Measurements from ENCODE around the gene NFAT5.

- TF ChIP-seq POLR2A (IDR thresholded peaks at IDR 0.05) = no peak
- TF ChIP-seq, protein P1, sequence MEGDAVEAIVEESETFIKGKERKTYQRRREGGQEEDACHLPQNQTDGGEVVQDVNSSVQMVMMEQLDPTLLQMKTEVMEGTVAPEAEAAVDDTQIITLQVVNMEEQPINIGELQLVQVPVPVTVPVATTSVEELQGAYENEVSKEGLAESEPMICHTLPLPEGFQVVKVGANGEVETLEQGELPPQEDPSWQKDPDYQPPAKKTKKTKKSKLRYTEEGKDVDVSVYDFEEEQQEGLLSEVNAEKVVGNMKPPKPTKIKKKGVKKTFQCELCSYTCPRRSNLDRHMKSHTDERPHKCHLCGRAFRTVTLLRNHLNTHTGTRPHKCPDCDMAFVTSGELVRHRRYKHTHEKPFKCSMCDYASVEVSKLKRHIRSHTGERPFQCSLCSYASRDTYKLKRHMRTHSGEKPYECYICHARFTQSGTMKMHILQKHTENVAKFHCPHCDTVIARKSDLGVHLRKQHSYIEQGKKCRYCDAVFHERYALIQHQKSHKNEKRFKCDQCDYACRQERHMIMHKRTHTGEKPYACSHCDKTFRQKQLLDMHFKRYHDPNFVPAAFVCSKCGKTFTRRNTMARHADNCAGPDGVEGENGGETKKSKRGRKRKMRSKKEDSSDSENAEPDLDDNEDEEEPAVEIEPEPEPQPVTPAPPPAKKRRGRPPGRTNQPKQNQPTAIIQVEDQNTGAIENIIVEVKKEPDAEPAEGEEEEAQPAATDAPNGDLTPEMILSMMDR (IDR thresholded peaks at IDR 0.05) = no peak
Measured at GRCh38 chr16:69699915-69700314, 134.1 kb downstream of the NFAT5 start.
